Middle frontal gyrus (tissue), 1 donor: ENCODE results near the gene FAM3A.

Experiments
- DNase-seq: peaks from one replicate; pipeline ENCODE4 v3.0.0-alpha.2; 2015; ENCODE audit warnings: low spot score; ENCODE audit errors: extremely low spot score

The FAM3A gene

DNA sequence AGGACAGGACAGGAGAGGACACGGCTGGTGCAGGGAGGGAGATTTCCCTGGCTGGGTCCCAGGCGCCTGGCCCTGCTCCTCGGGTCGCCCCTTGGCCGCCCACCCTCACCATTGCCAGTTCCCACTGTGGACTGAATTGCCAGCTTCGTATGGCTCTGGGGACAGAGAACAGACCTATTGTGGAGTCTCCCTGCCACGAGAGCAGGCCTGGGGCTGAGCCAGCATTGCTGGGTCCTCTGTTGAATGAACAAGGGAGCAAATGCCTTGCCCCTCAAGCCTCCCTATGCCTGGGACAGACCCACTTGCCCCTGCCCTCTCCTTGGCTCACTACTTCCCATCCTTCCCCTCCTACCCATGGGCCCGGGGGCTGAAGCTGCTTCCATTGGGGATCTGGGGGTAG is 53.6 kb downstream of the FAM3A start:
- no peak for DNase-seq

DNA sequence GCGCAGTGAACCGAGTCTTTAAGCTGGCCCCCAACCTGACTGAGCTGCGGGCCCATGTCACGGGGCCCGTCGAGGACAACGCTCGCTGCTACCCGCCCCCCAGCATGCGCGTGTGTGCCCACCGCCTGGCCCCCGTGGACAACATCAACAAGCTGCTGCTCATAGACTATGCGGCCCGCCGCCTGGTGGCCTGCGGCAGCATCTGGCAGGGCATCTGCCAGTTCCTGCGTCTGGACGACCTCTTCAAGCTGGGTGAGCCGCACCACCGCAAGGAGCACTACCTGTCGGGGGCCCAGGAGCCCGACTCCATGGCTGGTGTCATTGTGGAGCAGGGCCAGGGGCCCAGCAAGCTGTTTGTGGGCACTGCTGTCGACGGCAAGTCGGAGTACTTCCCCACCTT is 55.7 kb downstream of the FAM3A start:
- no peak for DNase-seq

DNA sequence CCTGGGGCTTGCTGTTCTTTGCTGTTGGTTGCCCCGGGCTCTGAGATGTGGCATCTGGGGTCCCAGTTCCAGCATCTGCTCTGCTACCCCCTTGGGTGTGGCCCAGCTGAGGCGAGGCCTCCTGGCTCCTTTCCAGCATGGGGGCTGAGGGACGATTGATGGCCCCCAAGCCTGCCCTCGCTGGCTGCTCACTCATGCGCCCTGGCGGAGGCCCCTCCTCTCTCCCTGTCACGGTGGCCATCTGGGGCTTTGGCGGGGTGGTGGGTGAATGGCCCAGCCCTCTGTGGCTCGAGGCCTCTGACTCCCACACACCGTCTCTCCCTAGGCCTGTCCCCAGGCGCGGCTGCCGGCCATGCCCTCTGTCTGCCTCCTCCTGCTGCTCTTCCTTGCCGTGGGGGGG is 56.2 kb downstream of the FAM3A start:
- no peak for DNase-seq

DNA sequence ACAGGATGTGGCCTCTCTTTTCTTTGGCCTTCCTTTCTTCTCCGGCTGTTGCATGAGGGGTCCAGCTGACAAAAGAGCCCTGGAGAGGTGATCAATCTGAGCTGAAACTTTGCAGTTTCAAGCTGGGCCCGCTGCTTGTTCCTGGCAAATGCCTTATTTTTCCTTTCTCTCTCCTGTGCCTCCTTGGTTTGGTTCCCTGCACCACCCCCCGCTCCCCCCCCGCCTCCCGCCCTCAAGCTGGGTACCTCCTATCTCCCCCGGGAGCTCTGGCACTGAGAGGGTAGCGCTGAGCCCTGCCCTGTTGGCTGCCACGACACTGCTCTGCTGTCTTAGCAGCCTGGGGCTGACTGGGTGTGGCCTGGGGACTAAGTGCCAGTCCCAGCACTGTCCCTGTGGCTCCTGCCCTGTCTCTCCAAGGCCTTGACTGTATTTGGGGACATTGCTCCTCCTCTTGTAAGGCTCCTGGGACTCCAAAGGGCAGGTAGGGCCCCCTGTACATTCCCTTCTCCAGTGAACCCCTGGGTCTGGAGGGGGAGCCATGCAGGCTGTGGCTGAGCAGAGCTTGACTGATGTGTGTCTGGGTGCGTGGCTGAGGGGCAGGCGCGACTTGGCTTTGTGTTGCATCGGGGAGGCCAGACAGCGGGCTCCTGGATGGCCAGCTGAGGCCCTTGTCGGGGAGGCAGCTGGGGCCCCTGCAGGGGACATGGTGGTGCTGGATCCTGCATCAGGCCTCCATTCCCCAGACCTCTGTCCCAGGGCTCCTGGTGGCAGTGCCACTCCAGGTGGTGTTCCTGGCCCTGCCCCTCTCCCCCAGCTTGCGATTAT is 56.9 kb downstream of the FAM3A start:
- no peak for DNase-seq

DNA sequence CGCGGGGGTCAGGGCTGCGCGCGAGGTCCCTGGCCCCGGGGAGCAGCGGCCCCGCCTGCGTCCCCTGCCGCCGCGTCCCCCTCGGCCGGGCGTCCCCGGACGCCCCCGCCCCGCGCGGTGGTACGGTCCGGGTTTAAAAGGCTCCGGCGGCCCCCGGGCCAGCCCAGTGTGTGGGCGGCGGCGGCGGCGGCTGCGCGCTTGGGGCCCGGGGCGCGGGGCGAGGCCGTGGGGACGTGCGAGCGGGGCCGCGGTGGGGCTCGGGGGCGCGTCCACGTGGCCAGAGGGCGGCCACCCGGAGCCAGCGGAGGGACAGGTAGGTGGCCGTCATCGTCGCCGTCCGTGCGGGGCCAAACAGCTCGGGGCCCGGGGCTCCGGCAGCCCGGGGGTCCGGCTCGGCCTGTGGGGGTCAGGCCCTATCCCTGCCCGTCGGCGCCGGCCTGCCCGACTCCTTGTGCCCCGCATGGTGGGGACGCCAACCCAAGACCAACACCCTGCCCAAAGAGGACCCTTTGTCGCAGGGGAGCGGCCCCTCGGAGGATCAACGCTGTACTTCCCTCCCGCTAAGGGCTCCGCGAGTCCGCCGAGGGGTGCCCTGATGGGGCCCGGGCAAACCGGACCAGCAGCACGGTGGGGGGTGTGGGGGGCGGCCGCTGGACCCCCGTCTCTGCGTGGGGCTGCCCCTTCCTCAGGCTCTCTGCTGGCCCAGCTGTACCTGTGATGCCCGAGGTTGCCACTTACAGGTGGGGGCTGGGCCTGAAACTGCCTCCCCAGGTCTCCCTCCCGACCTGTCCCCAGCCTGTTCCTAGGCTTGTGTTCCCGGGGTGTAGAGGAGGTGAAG is 57.7 kb downstream of the FAM3A start, which contains the start of gene PLXNA3:
PLXNA3 (plus strand) TSS at position 166 of the 838 bp plus-strand sequence. CDS start 1,903 bp downstream, outside the sequence.
- no peak for DNase-seq

DNA sequence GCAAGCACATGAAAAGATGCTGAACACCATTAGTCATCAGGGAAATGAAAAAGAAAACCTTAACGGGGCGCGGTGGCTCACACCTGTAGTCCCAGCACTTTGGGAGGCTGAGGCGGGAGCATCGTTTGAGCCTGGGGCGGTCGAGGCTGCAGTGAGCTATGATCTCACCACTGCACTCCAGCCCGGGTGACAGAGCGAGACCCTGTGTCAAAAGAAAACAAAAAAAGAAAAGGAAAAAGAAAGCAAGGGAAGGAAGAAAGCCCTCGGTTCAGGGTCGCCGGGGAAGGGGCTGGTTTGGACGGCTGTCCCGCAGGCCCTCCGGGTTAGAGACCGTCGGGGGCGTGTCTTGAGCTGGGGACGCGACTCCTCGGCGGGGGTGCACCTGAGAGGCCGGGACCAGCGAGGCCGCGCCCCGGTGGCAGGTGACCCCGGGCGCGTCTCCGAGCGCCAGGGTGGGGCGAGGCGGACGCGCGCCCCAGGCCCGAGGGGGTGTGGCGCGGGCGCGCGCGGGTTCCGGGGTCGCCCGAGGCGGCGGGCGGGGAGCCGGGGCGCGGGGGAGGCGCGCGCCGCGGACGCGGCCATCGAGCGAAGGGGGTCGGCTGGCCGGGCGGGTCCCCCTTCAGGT is 58.4 kb downstream of the FAM3A start:
- no peak for DNase-seq
